ENCODE data around the gene ITGA6. TPM values are rescaled to one million over a fixed set of nuclear protein-coding genes. Genes with fewer than 3 reads are reported as not detected.
A peak's percentile ranks its signal among the peaks of the same experiment; 100 is the strongest.

Gene ITGA6
- total RNA-seq, 1 experiment from 2014 or later, result 93.1 TPM

DNA sequence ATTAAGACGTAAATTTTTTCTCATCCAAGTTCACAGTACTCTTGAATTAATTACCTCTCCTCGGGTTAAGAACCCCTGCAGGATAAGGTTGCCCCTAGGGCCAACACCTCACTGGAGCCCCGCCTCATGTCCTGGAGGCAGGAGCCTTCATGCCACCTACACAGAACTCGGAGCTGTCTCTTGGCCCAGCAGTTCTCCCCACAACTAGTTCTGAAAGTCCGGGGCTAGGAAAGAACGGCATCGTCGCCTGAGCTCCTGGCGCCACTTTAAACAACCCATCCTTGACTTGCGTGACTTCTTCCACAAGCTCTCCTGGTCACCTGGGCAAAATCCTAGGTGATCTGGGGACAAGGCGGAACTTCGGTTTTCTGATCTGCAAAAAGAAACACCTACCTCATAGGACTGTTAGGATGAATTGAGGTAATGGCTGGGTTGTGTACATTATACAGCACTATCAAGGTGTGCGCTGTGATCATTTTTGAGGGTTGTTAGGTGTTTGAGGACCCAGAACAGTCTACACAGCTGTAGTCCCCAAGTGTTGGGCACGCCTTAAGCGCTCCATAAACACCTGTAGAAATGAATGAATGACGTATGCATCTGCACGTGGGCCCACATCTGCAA is 641 bp upstream of the ITGA6 start:
- ATAC-seq (no peak), DNase-seq (ENCODE audit: low read depth, low spot score) (no peak)
- Histone ChIP-seq H3K4me2 (ENCODE audit: low read length) (peak overlapping the region; percentile 87), H3K79me2 (ENCODE audit: insufficient read depth, low read length) (peaks cover 42% of the 10 kb centered on the region), H3K36me3 (ENCODE audit: control insufficient read depth in 1 of 2, insufficient read depth in 2 of 2, low read length in 2 of 2) (no peaks in the 10 kb centered on the region), H3K9me2 (ENCODE audit: insufficient read depth) (no peaks in the 10 kb centered on the region), H3K27me3 (ENCODE audit: insufficient read depth, low read length) (no peaks in the 10 kb centered on the region), H3K9me3 (ENCODE audit: control insufficient read depth in 1 of 2, insufficient read depth in 1 of 2, low read depth in 1 of 2, low read length in 2 of 2) (no peaks in the 10 kb centered on the region), H3K4me1 (ENCODE audit: control insufficient read depth in 1 of 2, insufficient read depth in 2 of 2, low read length in 2 of 2) (peaks cover 31 to 42% of the 10 kb centered on the region in 2 experiments), H3K4me3 (replicated peaks in 1 of 2; ENCODE audit: low read depth in 1 of 2, low read length in 2 of 2) (peak overlapping the region; percentile 60 to 73), H4K20me1 (ENCODE audit: insufficient read depth) (peaks cover 6% of the 10 kb centered on the region; the same call in 1 of the 2 replicates), H3K9ac (ENCODE audit: low read length) (peak overlapping the region; percentile 90), H3K27ac (ENCODE audit: low read depth, low read length) (peak overlapping the region; percentile 60), H2AFZ (ENCODE audit: low read depth, low read length, poor library complexity, severe bottlenecking) (peak overlapping the region; percentile 4)
- ChIA-PET CTCF (interaction anchor here (0.6 to 2.2 kb wide), 6 partner anchors 12 to 200 kb away, joined by 3 to 22 read pairs (median 4); no protein-coding TSS in a partner anchor), RAD21 (ENCODE audit: low non-redundant PET in 1 of 2, low total read pairs in 2 of 2, uncharacterized antibody in 2 of 2, unreplicated experiment in 2 of 2) (interaction anchor here (0.6 to 1.9 kb wide), 4 partner anchors 35 to 839 kb away, joined by 3 to 9 read pairs (median 5); no protein-coding TSS in a partner anchor), POLR2A (interaction anchor here (0.6 to 3.8 kb wide), 16 partner anchors 8 to 251 kb away, joined by 3 to 56 read pairs (median 4); no protein-coding TSS in a partner anchor)
- intact Hi-C loops (cut with micrococcal nuclease), result loop anchor here (5.0 kb wide), 1 partner anchor 174 kb away; no protein-coding TSS in a partner anchor
- BruUV-seq (replicated peaks), result TSS peak; percentile 72
- TF ChIP-seq ZFX (IDR thresholded peaks at IDR 0.05) (no peak), CEBPB (IDR thresholded peaks at IDR 0.05; ENCODE audit: low read depth) (no peak), JUND (IDR thresholded peaks at IDR 0.05) (no peak), EGR1 (IDR thresholded peaks at IDR 0.05; ENCODE audit: low read depth) (no peak), ELF1 (IDR thresholded peaks at IDR 0.05; ENCODE audit: borderline replicate concordance, low read depth) (no peak), EZH2 (IDR thresholded peaks at IDR 0.05) (no peak), CBX3 (IDR thresholded peaks at IDR 0.05; ENCODE audit: low read depth) (no peak; the same call in 1 of the 2 replicates), YY1 (IDR thresholded peaks at IDR 0.05; ENCODE audit: extremely low read depth, insufficient replicate concordance, low read depth, low read length) (no peak), SP1 (IDR thresholded peaks at IDR 0.05; ENCODE audit: low read depth) (no peak), POLR2A (IDR thresholded peaks at IDR 0.05; ENCODE audit: borderline replicate concordance, extremely low read depth, insufficient read depth, insufficient read length) (no peak), SIN3A (IDR thresholded peaks at IDR 0.05; ENCODE audit: low read depth) (no peak), EZH2phosphoT487 (IDR thresholded peaks at IDR 0.05; ENCODE audit: borderline replicate concordance) (no peak)
- TF ChIP-seq, protein P1, sequence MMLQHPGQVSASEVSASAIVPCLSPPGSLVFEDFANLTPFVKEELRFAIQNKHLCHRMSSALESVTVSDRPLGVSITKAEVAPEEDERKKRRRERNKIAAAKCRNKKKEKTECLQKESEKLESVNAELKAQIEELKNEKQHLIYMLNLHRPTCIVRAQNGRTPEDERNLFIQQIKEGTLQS (IDR thresholded peaks at IDR 0.05), result no peak
- TF ChIP-seq, protein P2, sequence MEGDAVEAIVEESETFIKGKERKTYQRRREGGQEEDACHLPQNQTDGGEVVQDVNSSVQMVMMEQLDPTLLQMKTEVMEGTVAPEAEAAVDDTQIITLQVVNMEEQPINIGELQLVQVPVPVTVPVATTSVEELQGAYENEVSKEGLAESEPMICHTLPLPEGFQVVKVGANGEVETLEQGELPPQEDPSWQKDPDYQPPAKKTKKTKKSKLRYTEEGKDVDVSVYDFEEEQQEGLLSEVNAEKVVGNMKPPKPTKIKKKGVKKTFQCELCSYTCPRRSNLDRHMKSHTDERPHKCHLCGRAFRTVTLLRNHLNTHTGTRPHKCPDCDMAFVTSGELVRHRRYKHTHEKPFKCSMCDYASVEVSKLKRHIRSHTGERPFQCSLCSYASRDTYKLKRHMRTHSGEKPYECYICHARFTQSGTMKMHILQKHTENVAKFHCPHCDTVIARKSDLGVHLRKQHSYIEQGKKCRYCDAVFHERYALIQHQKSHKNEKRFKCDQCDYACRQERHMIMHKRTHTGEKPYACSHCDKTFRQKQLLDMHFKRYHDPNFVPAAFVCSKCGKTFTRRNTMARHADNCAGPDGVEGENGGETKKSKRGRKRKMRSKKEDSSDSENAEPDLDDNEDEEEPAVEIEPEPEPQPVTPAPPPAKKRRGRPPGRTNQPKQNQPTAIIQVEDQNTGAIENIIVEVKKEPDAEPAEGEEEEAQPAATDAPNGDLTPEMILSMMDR (IDR thresholded peaks at IDR 0.05 in 2 of 3, conservative IDR thresholded peaks at IDR 0.05 in 1 of 3; ENCODE audit: borderline replicate concordance in 1 of 3, insufficient read depth in 1 of 3, low read depth in 2 of 3, low read length in 2 of 3), result no peak
- TF ChIP-seq, protein P3, sequence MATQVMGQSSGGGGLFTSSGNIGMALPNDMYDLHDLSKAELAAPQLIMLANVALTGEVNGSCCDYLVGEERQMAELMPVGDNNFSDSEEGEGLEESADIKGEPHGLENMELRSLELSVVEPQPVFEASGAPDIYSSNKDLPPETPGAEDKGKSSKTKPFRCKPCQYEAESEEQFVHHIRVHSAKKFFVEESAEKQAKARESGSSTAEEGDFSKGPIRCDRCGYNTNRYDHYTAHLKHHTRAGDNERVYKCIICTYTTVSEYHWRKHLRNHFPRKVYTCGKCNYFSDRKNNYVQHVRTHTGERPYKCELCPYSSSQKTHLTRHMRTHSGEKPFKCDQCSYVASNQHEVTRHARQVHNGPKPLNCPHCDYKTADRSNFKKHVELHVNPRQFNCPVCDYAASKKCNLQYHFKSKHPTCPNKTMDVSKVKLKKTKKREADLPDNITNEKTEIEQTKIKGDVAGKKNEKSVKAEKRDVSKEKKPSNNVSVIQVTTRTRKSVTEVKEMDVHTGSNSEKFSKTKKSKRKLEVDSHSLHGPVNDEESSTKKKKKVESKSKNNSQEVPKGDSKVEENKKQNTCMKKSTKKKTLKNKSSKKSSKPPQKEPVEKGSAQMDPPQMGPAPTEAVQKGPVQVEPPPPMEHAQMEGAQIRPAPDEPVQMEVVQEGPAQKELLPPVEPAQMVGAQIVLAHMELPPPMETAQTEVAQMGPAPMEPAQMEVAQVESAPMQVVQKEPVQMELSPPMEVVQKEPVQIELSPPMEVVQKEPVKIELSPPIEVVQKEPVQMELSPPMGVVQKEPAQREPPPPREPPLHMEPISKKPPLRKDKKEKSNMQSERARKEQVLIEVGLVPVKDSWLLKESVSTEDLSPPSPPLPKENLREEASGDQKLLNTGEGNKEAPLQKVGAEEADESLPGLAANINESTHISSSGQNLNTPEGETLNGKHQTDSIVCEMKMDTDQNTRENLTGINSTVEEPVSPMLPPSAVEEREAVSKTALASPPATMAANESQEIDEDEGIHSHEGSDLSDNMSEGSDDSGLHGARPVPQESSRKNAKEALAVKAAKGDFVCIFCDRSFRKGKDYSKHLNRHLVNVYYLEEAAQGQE (IDR thresholded peaks at IDR 0.05; ENCODE audit: low read depth), result no peak

Measured in HCT116 (cell line).